ENCODE measurements around the gene FCER1A.

FCER1A gene

DNA sequence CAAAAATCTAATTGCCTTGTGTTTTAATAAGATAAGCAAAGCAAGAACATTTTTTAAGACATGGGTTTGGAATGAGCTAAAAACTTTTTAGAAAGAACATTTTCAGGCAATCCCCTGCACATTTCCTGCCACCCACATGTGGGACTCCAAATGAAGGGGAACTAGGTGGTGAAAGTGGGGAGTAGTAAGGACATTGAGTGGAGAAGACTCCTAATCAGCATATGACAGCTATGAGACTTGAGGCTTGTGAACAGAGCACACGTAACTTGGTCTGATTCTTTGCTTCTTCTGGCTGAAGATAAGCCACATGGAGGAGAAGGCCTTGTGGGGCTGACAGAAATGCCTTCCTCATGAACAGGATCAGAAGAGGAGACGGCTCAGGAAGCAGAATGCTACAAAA, 50.3 kb downstream of the FCER1A start:
- no peak for DNase-seq (ENCODE audit: low read depth)

Measured in iris pigment epithelial cell (primary cell).